Skin of body (tissue), 2 donors: ENCODE measurements around the gene EIF5AL1. TPM values are rescaled to one million over a fixed set of nuclear protein-coding genes. Genes with fewer than 3 reads are reported as not detected.
"Not testable (repeated sequence)": the region's sequence is repeated elsewhere in the genome, so short reads cannot be mapped to it uniquely, and the experiment has no call there.

ENCODE experiments used
- DNase-seq: peaks from one replicate; lab custom pipeline; 2025; lab: John Stamatoyannopoulos, UW
- total RNA-seq: library from RNA; depleted of rRNA; stranded (reverse); fragments of >200 nt; gene quantifications from one replicate; pipeline ENCODE4 v1.2.3, GENCODE V29; 2014

EIF5AL1 gene
- total RNA-seq, 1 donor from 2014 or later: 0.30 TPM

DNA sequence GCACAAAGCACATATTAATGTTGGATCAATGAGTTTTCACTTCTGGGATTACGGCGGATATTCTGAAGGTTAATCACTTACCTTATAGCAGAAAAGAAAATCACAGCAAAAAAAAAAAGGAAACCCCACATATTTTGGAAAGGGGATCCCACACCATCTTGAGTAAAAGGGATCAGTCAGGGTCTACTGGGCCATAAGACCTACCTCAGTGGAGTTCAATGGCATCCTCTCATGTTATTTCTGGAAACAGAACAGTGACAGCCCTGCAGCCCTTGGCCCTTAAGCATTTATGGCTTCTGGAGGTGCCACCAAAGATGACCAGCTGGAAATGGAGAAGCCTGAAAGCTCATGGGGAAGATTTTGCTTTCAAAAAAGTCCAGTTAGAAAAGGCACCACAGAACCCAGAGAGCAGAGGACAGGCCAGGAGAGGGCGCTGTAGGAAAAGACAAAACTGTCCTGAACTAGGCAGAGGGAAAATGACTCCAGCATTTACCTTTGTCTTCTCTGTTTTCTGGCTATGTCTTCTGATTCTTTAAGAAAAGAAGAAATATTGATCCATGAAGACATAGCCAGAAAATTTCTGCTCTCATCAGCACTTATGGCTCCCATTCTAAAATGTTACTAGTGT is 2.9 kb upstream of the EIF5AL1 start:
- DNase-seq: not testable (repeated sequence)

DNA sequence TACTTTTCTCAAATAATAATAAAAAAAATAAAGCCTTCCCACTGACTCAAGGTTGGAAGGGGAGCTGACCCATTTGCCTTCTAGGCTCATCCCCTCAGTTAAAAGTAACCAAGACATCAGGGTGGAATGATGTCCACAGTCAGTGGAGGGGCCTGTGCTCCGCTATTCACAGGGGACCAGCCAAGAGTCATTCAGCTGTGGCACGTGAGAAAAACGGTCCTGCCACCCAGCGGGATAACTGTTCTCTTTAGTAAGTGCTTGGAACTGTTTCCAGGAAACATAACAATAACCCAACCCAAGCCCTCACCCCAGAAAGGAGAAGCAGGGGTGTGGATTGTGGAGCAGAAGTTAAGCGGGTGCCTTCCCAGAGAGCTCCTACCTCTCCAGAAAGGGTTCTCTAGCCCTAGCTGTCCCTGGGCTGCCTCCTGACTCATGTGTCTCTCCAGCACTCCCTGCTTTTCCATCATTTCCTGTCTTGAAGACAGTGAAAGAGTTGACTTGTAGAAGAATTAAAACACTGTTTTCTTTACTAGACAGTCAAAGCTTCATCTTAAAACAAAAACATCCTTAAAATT is 2.3 kb upstream of the EIF5AL1 start:
- not testable (repeated sequence) for DNase-seq

DNA sequence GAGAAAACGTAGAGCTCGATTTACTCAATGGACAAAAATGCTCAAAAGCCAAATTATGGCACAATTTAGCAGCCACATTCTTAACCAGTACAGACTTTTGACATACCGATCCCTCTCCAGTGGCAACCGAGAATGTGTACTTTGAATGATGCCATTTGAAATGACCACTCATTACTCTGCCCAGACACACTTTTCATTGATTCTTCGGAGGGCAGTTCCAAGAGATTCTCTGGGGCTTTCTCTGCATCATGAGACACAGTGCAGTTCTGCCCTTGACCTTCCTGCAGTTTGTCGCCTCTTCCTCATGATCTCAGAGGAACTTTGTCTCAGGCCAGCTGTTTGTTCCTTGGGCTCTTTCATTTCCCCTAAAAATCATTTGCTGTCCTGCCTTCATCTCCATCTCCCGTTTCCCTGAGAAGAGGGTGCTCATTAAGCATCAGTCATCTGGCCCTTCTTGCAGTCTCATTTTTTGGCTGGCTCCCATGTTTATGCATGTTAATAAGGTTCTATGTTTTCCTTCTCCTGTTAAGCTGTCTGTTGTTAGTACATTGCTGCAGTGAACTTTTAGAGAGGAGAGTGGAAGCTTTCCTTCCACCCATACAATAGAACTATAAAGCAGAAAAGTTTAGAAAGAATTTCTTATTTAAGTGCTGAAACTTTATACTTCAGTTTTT is 4.3 kb downstream of the EIF5AL1 start:
- not testable (repeated sequence) for DNase-seq

DNA sequence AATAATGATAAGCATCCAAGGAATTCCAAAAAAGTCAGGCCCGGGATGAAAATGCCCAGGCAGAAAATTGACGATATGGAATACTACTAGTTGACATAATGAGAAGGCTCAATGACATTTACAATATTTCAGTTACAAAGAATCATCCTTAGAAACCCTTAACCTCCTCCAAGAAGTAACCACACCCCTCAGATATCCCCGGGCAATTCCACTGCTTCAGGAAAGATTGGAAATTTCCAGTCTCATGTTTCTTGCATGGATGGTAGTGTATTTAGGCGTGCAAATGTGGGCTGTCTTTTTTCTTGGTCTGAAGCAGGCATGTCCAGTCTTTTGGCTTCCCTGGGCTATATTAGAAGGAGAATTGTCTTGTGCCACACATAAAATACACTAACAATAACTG is 5.2 kb downstream of the EIF5AL1 start:
- DNase-seq: not testable (repeated sequence)

DNA sequence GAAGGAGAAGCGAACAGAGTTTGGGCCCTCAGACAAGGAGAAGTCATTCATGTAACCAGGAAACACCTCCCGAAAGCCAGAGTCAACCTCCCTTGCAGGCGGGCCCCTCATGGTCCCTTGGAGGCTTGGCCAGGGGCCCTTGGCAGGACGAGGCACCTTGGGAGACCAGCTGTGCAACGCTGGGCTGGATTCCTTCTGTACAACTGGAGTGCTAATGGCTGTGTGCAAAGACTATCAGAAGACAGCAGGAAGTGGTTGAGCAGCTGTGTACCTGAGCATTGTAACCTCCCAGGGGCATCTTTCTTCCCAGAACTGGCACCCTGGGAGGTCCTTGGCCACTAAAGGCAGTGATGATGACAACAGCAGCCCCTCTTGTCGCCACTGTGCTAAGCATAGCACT is 9.4 kb downstream of the EIF5AL1 start:
- not testable (repeated sequence) for DNase-seq

DNA sequence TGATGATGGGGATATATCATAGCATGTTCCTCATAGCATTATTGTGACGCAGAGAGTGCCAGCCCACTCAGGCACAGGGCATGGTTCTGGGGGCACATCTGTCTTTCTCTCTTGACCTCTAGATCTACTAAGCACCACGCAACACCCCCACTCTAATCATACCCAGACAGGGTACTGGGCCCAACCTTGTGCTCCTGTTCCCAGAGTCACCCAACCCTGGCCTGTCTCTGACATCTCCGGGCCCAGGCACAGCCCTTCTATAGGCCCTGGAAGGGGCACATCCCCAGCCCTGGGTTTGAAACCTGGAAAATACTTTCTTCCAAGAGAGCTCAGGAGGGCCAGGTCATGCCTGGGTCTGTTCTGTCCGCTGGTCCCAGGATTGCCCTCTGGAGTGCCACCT is 10.1 kb downstream of the EIF5AL1 start:
- not testable (repeated sequence) for DNase-seq

DNA sequence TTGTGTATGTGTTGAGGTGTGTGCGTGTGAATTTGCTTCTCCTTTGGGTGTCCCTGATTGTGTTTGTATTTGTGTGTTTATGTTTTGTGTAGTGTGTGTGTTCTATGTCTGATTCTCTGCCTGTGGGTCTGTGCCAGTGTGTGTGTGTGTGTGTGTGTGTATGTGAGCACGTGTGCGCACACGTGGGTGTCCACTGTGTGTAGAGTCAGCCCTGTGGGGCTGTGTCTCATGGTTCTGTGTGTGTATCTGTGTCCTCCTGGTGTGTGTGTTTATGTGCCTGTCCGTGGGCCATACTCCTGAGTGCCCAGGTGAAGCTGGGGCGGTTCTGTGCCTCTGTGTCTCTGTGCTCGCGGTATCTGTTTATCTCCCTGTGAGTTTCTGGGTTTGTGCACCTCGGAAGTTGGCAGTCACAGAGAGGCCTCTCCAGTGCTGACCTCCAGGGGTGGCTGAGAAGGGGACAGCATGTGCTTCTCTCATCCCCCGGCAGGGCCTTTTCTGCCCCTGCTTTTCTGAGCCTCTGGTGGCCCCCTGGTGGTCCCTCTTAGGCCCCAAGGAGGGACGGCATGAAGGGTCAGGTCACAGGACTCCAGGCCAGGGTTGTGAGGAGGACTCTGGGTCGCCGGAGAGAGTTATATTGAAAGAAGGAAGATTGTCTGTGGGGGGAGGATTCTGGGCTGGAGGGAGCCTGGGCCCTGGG is 11.0 kb downstream of the EIF5AL1 start:
- DNase-seq: not testable (repeated sequence)

DNA sequence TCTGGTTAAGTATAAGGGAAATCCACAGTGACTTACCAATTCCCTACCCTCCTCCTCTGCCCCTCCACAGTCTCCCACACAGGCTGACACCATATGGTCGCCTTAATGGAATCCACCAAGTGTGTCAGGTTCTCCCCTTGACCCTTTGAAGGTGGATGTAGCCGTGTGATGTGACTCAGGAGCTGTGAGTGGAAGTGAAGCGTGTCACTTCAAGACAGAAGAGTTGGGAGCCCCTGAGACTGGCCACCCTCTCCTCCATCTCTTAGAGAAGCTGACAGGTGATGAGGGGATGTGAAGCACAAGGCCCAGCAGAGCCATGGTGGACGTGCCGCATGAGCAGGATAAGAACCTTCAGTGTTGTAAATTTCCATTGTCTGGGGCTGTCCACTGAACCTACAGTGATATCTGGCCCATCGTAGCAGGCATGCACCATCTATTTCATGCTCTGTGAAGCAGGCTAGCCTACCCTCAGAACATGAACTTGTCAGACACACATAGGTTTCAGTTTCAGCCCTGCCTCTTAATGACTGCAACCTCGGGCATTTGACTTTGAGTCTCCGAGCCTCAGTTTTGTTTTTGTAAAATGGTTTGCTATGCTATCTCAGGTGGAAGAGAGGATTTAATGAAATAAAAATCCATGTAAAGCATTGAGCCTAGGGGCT is 12.8 kb downstream of the EIF5AL1 start:
- not testable (repeated sequence) for DNase-seq

DNA sequence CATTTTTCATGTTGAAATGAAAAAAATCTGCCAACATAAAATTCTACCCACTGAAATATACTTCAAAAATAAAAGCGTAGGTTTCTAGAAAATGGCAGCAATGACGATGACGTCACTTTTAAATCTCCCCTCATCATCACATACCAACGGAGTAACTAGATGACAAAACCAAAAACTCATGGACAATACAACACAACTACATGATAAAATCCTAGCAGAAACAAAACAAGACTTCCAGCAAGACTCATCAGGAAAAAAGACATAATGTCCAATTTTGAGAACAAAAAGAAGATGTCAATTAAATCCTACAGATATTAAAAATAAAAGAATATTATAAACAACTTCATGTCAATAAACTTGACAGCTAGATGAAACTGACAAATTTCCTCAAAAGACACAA is 15.9 kb downstream of the EIF5AL1 start:
- not testable (repeated sequence) for DNase-seq

DNA sequence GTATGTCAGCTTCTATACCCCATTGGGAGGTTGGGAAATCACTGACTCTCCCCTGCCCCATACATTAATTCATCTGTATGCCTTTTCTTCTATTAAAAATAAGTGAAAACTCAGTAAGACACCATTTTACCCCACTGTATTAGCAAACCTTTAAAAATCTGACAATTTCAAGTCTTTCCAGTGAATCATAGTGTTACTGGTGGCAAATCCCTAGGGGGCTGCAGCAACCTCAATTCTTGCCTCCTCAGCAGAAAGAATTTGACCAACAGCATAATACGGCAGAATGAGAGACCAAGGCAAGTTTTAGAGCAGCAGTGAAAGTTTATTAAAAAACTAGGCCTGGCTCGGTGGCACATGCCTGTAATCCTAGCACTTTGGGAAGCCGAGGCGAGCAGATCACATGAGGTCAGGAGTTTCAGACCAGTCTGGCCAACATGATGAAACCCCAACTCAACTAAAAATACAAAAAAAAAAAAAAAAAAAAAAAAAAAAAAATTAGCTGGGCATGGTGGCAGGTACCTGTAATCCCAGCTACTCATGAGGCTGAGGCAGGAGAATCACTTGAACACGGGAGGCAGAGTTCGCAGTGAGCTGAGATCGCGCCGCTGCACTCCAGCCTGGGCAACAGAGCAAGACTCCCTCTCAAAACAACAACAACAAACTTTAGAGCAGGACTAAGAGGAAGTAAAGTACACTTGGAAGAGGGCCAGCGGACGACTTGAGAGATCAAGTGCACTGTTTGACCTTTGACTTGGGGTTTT is 21.0 kb downstream of the EIF5AL1 start:
- not testable (repeated sequence) for DNase-seq

DNA sequence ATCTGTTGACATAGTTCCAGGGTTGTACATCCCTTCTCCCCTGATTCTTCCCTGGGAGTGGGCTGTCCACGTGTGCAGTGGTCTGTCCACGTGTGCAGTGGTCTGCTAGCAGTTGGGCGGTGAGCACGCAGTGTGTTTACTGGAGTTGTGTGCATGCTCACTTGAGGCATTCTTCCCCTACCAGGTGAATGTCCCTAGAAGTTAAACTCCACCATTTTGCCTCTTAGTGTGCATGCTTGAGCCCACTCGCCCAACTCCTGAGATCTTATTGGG is 21.5 kb downstream of the EIF5AL1 start:
- DNase-seq: not testable (repeated sequence)

DNA sequence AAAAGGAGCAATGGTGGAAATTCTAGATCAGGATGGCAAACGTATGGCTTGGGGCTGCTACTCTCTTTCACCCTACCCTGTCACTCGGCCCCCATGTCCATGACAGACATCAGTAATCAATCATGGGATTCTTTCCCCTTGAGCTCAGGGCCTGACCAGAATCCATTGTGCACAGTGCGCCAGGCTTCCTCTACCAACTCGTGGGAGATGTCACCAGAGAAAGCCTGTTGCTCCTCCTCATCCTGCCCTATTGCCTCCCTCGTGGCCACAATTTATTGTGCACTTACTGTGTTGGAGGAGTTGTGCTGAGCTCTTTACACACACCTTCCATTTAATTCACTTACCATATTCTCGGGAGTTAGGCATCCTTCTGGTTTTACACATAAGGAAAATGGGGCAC is 26.0 kb downstream of the EIF5AL1 start:
- DNase-seq: not testable (repeated sequence)

DNA sequence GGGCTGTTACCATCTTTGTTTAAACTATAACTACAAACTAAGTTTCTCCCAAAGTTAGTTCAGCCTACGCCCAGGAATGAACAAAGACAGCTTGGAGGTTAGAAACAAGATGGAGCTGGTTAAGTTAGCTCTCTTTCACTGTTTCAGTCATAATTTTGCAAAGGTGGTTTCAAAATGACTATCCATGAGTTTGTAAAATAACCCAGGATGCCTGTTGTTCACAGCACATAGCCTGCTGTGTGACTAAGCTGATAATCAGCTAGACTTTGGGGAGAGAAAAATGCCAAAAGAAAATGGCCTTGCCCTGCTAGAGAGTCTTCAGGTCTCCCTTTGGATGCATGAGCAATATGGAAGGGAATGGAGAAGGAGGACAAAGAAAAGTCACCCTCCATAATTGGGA is 28.6 kb downstream of the EIF5AL1 start:
- DNase-seq: not testable (repeated sequence)

DNA sequence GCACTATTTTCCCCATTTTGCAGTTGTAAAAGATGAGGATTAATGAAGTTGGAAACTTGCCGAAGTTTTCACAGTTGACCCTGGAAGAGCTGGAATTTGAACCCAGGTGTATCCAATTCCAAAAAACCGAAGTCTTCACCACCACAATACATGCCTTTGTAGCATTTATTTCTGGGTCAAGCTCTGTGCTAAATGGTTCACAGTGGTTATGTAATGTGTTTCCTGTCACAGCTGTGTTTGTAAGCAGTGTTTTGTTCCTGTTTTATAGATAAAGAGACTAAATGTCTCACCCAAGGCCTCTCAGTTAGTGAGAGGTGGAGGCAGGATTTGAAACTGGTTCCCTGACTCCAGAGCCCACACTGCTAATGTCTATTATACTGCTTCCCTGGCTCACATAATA is 30.3 kb downstream of the EIF5AL1 start:
- no peak for DNase-seq

DNA sequence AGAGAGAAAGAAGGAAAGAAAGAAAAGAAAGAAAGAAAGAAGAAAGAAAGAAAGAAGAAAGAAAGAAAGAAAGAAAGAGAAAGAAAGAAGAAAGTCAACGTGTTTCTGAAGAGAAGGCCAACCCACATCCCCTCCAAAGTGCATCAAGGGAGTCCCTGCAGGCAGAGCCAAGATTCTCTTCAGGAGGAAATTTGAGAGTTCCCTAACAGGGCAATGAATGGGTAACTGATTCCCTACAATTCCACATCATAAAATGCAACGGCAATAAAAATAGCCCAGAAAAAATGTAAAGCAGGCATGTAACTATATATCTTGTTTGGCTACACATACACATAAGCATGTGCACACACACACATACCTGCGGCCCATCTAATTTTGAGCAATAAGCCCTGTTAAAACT is 32.1 kb downstream of the EIF5AL1 start:
- DNase-seq: not testable (repeated sequence)

DNA sequence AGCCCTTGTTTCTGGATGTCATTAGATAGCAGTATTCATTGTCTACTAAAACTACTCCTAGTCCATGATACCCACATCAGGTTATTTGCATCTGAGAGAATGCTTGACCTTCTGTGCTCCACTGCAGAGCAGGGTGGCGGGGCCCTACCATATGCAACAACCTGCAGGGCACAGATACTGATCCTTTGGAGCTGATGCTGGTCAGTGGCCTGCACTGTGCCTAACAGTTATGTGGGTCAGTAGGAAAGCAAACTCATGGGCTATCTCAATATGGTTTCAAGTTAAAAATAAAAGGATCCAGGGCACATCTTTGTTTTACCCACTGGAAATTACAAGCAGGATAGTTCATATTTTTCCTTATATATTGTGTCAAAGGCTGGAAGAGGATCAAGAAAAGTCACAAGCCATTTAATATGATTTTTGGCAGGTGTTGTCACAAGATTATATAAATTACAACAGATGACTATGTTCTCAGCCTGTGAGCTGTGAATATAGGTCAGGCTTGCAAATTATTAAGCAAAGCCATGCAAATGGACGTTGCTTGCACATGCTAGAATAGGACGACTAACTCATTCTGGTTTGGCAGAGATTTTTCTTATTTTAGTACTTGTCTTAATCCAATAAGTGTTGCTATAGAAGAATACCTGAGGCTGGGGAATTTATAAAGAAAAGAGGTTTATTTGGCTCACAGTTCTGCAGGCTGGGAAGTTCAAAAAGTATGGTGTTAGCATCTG is 32.8 kb downstream of the EIF5AL1 start:
- not testable (repeated sequence) for DNase-seq

DNA sequence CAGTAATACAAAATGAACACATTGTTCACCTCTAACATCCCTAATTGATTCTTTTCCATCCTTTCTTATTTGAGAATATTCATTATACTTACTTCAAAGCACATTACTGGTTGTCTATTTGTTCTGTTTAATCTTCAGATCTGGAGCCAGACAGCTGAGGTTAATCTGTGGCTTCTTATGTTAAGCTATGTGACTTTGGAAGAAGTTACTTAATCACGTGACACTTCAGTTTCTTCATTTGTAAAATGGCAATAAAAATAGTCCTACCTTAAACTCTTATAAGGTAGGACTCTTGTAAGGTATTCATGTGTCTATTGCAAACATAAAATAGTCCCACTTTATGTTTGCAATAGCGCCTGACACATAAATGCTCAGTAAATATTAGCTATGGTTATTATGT is 34.8 kb downstream of the EIF5AL1 start:
- DNase-seq: not testable (repeated sequence)

DNA sequence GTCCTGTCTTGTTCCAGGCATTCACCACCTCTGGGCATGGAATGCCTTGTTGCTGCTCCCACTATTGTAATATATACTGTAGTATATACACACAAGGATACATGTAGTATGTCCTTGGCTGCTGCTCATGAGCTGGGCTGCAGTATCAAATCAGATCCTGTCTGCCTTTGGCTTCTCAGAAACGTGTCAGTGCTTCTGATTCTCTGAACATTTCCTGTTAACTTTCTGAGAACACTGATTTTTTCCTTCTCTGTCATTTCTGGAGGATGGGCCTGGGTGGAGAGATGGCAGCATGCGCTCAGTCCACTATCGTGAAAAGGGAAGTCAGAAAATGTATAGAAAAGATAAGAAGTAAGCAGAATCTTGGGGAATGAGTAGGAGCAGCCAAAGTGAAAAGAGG is 35.6 kb downstream of the EIF5AL1 start:
- DNase-seq: no peak

DNA sequence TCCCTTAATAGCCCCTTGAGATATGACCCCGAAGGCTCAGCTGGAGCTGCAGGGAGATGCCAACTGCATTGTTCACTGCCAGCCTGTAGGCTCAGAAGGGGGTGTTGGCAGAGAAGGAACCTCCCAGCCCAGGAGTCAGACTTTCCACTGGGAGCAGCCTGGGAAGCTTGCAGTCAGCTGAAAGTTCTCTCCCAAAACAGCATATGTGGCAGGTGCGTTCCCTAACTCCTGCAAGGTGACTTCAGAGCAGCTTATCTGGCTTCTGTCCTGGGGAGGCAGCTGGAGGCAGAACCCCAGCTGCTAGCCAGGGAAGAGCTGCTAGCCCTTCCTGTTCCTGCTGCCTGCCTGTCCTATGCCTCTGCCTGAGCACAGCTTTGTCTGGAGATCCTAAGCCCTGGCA is 39.8 kb downstream of the EIF5AL1 start:
- no peak for DNase-seq
